ENCODE measurements around the gene GRB2. TPM values are rescaled to one million over a fixed set of nuclear protein-coding genes. Genes with fewer than 3 reads are reported as not detected.
A peak's percentile ranks its signal among the peaks of the same experiment; 100 is the strongest.

The GRB2 gene
- polyA plus RNA-seq, 3 donors: 164 to 338 (median 262) TPM

GRCh38 chr17:75352079-75352569, 53.4 kb downstream of the GRB2 start:
- Mint-ChIP-seq H3K27me3 (ENCODE audit: low read depth in 3 of 3) (peaks cover 0 to 2% (median 0%) of the 10 kb centered on the region in 3 donors), H3K9me3 (no peaks in the 10 kb centered on the region), H3K4me1 (peaks cover 81% of the 10 kb centered on the region), H3K4me3 (no peak overlapping the region), H3K27ac (peak overlapping the region; percentile 5 to 91 (median 86)), H3K36me3 (peaks cover 16 to 37% of the 10 kb centered on the region in 2 donors)
- DNase-seq: peak in 2 of 3 donors; percentile 33 to 47
- peaks cover 100% of the 10 kb centered on the region for H3K79me2 ChIP-seq (ENCODE audit: insufficient read depth, low read length)
- H2AFZ ChIP-seq (ENCODE audit: insufficient read depth, low read depth, low read length, poor library complexity, severe bottlenecking): no peak overlapping the region
- H3K9me3 ChIP-seq (replicated peaks in 1 of 2; ENCODE audit: control insufficient read depth in 1 of 2, insufficient read depth in 1 of 2, low read length in 2 of 2): no peaks in the 10 kb centered on the region
- no peak overlapping the region for H3K4me3 ChIP-seq (replicated peaks in 1 of 3; ENCODE audit: low read depth in 2 of 3, low read length in 3 of 3)
- H3K27ac ChIP-seq (ENCODE audit: low read depth in 1 of 2, low read length in 2 of 2): peak overlapping the region; percentile 51 to 87
- peak overlapping the region; percentile 4 for H3K4me2 ChIP-seq (replicated peaks; ENCODE audit: extremely low read depth, low read length, poor library complexity, severe bottlenecking)
- intact Hi-C loops (cut with micrococcal nuclease): no loop called here
- 36% methylated on average over 2 of the region's 7 CpGs for WGBS (ENCODE audit: insufficient coverage)
- peaks cover 100% of the 10 kb centered on the region for H4K20me1 ChIP-seq (ENCODE audit: insufficient read depth, low read length)
- no peaks in the 10 kb centered on the region for H3K27me3 ChIP-seq (ENCODE audit: control insufficient read depth in 2 of 2, insufficient read depth in 2 of 2, low read length in 2 of 2)
- no peak for TF ChIP-seq CTCF (IDR thresholded peaks at IDR 0.05)
- peaks cover 8 to 10% of the 10 kb centered on the region in 2 donors for H3K36me3 ChIP-seq (replicated peaks in 1 of 2; ENCODE audit: control insufficient read depth in 1 of 2, insufficient read depth in 2 of 2, low read length in 2 of 2)
- H3K9ac ChIP-seq (ENCODE audit: insufficient read depth, low read length, poor library complexity, severe bottlenecking): no peak overlapping the region
- peaks cover 57 to 59% of the 10 kb centered on the region in 2 donors for H3K4me1 ChIP-seq (ENCODE audit: control insufficient read depth in 1 of 2, insufficient read depth in 2 of 2, low read length in 2 of 2)

- no peaks in the 10 kb centered on the region for H3K27me3 ChIP-seq (ENCODE audit: control insufficient read depth in 2 of 2, insufficient read depth in 2 of 2, low read length in 2 of 2)
- peaks cover 66 to 73% of the 10 kb centered on the region in 2 donors for H3K4me1 ChIP-seq (ENCODE audit: control insufficient read depth in 1 of 2, insufficient read depth in 2 of 2, low read length in 2 of 2)
- no peaks in the 10 kb centered on the region for H3K9me3 ChIP-seq (replicated peaks in 1 of 2; ENCODE audit: control insufficient read depth in 1 of 2, insufficient read depth in 1 of 2, low read length in 2 of 2)
- Mint-ChIP-seq H3K27ac (peak overlapping the region in 5 of 7 donors; percentile 15 to 89 (median 54)), H3K9me3 (peaks cover 0 to 1% (median 0%) of the 10 kb centered on the region in 7 donors), H3K4me3 (no peak overlapping the region), H3K4me1 (peaks cover 87% of the 10 kb centered on the region), H3K36me3 (peaks cover 9 to 26% of the 10 kb centered on the region in 2 donors), H3K27me3 (ENCODE audit: low read depth in 3 of 3) (peaks cover 0 to 2% (median 0%) of the 10 kb centered on the region in 3 donors)
- peaks cover 100% of the 10 kb centered on the region for H3K79me2 ChIP-seq (ENCODE audit: insufficient read depth, low read length)
- intact Hi-C loops (cut with micrococcal nuclease): loop anchor here in 1 of 2 donors (1.0 kb wide), 1 partner anchor 11 kb away; no protein-coding TSS in a partner anchor
- H3K4me2 ChIP-seq (replicated peaks; ENCODE audit: extremely low read depth, low read length, poor library complexity, severe bottlenecking): no peak overlapping the region
- H2AFZ ChIP-seq (ENCODE audit: insufficient read depth, low read depth, low read length, poor library complexity, severe bottlenecking): no peak overlapping the region
- H3K36me3 ChIP-seq (replicated peaks in 1 of 2; ENCODE audit: control insufficient read depth in 1 of 2, insufficient read depth in 2 of 2, low read length in 2 of 2): peaks cover 0 to 3% of the 10 kb centered on the region in 2 donors
- peak overlapping the region in 1 of 2 donors; percentile 87 for H3K27ac ChIP-seq (ENCODE audit: low read depth in 1 of 2, low read length in 2 of 2)
- DNase-seq: no peak
- H3K4me3 ChIP-seq (replicated peaks in 1 of 3; ENCODE audit: low read depth in 2 of 3, low read length in 3 of 3): no peak overlapping the region
- H4K20me1 ChIP-seq (ENCODE audit: insufficient read depth, low read length): peaks cover 100% of the 10 kb centered on the region
- TF ChIP-seq CTCF (IDR thresholded peaks at IDR 0.05): no peak
- 89% methylated on average over 9 of the region's 9 CpGs for WGBS (ENCODE audit: insufficient coverage)
- no peak overlapping the region for H3K9ac ChIP-seq (ENCODE audit: insufficient read depth, low read length, poor library complexity, severe bottlenecking)
Observed at GRCh38 chr17:75350706-75351105, 54.8 kb downstream of the GRB2 start.
